PFSK-1 (cell line): ENCODE results near the gene PPP2R2D.

ENCODE experiments used
- FOXP2 ChIP-seq: optimal IDR thresholded peaks from 2 replicates; pipeline ENCODE3; 2011; ENCODE audit warnings: borderline replicate concordance, control low read depth, inconsistent platforms; ENCODE audit not compliant: insufficient read depth; ENCODE audit errors: extremely low read length, extremely low read depth
- POLR2AphosphoS5 ChIP-seq: IDR thresholded peaks from 2 replicates; pipeline ENCODE4 v1.6.1; 2012; ENCODE audit warnings: low read depth, mild to moderate bottlenecking, control low read depth, low read length, moderate library complexity
- REST ChIP-seq, 2 experiments: IDR thresholded peaks; 2 replicates each; pipeline versions ENCODE4 v1.6.1 to v1.8.0; 2011 to 2012; ENCODE audit warnings: low read depth in 2 of 2, low read length in 2 of 2, control low read depth in 1 of 2, inconsistent platforms in 1 of 2, mild to moderate bottlenecking in 1 of 2, moderate library complexity in 1 of 2; ENCODE audit not compliant: insufficient read depth in 1 of 2
- SIN3A ChIP-seq: IDR thresholded peaks from 2 replicates; pipeline ENCODE4 v1.6.1; 2012; ENCODE audit warnings: mild to moderate bottlenecking, low read length, moderate library complexity, borderline replicate concordance; ENCODE audit not compliant: insufficient read depth
- TAF1 ChIP-seq: IDR thresholded peaks from 2 replicates; pipeline ENCODE4 v1.6.1; 2012; ENCODE audit warnings: low read length, control low read depth, borderline replicate concordance; ENCODE audit not compliant: insufficient read depth

Gene PPP2R2D

GRCh38 chr10:131881104-131881880, 19.5 kb upstream of the PPP2R2D start:
- no peak for TF ChIP-seq SIN3A
- no peak for TF ChIP-seq FOXP2
- TF ChIP-seq POLR2AphosphoS5 = no peak
- no peak for TF ChIP-seq REST (IDR thresholded peaks at IDR 0.05; ENCODE audit: insufficient read depth in 1 of 2, low read depth in 2 of 2, low read length in 2 of 2)
- TF ChIP-seq TAF1 = no peak

- no peak for TF ChIP-seq REST (IDR thresholded peaks at IDR 0.05; ENCODE audit: insufficient read depth in 1 of 2, low read depth in 2 of 2, low read length in 2 of 2)
- no peak for TF ChIP-seq FOXP2
- TF ChIP-seq POLR2AphosphoS5 = no peak
- no peak for TF ChIP-seq TAF1
- TF ChIP-seq SIN3A = no peak
Measured at GRCh38 chr10:131882151-131882550, 18.7 kb upstream of the PPP2R2D start.

- TF ChIP-seq SIN3A = no peak
- no peak for TF ChIP-seq POLR2AphosphoS5
- TF ChIP-seq TAF1 = no peak
- no peak for TF ChIP-seq REST (IDR thresholded peaks at IDR 0.05; ENCODE audit: insufficient read depth in 1 of 2, low read depth in 2 of 2, low read length in 2 of 2)
- TF ChIP-seq FOXP2 = no peak
Measured at GRCh38 chr10:131882590-131883451, 18.0 kb upstream of the PPP2R2D start.

- no peak for TF ChIP-seq TAF1
- TF ChIP-seq FOXP2 = no peak
- TF ChIP-seq SIN3A = no peak
- no peak for TF ChIP-seq REST (IDR thresholded peaks at IDR 0.05; ENCODE audit: insufficient read depth in 1 of 2, low read depth in 2 of 2, low read length in 2 of 2)
- TF ChIP-seq POLR2AphosphoS5 = no peak
Measured at GRCh38 chr10:131885391-131886165, 15.2 kb upstream of the PPP2R2D start.
